Measurements from ENCODE around the gene DES. TPM values are rescaled to one million over a fixed set of nuclear protein-coding genes. Genes with fewer than 3 reads are reported as not detected.

Gene DES
- total RNA-seq, 1 donor from 2014 or later, result not detected

GRCh38 chr2:219420687-219421086 is 2.5 kb downstream of the DES start:
- peaks cover 3% of the 10 kb centered on the region for H3K27me3 Mint-ChIP-seq (ENCODE audit: unreplicated experiment)
- no peak overlapping the region for H3K4me3 Mint-ChIP-seq (ENCODE audit: unreplicated experiment)
- H3K27ac Mint-ChIP-seq (ENCODE audit: unreplicated experiment), result no peak overlapping the region
- DNase-seq (ENCODE audit: extremely low spot score, unreplicated experiment), result no peak
- no peaks in the 10 kb centered on the region for H3K9me3 Mint-ChIP-seq (ENCODE audit: unreplicated experiment)
- TF ChIP-seq CTCF (IDR thresholded peaks at IDR 0.05), result no peak
- H3K36me3 Mint-ChIP-seq (ENCODE audit: unreplicated experiment), result no peaks in the 10 kb centered on the region
- H3K4me1 Mint-ChIP-seq (ENCODE audit: unreplicated experiment), result peaks cover 5% of the 10 kb centered on the region

DNA sequence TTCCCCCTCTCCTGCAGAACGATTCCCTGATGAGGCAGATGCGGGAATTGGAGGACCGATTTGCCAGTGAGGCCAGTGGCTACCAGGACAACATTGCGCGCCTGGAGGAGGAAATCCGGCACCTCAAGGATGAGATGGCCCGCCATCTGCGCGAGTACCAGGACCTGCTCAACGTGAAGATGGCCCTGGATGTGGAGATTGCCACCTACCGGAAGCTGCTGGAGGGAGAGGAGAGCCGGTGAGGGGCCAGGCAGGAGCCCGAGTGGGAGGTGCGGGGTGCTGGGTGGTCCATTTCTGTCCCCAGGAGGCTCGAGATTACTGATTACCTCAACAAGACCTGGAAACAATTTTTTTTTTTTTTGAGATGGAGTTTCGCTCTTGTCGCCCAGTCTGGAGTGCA is 3.1 kb downstream of the DES start:
- no peak overlapping the region for H3K27ac Mint-ChIP-seq (ENCODE audit: unreplicated experiment)
- H3K4me3 Mint-ChIP-seq (ENCODE audit: unreplicated experiment), result no peak overlapping the region
- peaks cover 5% of the 10 kb centered on the region for H3K27me3 Mint-ChIP-seq (ENCODE audit: unreplicated experiment)

DNA sequence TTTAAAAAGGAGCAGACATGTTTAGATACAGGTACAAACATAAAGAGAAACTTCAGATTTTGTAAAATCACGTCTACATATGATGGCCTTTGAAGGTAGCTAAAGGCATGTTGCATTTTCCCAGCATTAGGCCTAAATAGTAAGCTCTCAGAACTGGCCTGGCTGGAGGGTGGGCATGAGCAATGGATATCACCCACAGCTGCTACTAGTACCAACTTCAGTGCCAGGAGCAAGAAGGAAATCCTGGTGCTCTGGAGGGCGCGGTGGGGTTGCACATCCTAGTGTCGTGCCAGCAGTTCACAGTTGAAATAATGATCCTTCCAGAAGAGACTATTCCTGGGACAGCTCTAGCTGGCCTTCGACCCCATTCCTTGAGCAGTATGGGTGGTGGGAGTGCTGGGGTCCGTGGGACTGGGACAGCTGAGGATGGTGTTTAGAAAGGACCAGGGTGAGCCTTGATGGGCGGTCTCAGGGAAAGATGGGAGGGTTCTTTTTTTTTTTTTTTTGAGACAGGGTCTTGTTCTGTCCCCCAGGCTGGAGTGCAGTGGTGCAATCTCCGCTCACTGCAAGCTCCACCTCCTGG is 4.9 kb downstream of the DES start:
- no peaks in the 10 kb centered on the region for H3K36me3 Mint-ChIP-seq (ENCODE audit: unreplicated experiment)
- DNase-seq (ENCODE audit: extremely low spot score, unreplicated experiment), result no peak
- peaks cover 5% of the 10 kb centered on the region for H3K27me3 Mint-ChIP-seq (ENCODE audit: unreplicated experiment)
- no peak overlapping the region for H3K27ac Mint-ChIP-seq (ENCODE audit: unreplicated experiment)
- no peak overlapping the region for H3K4me3 Mint-ChIP-seq (ENCODE audit: unreplicated experiment)
- no peaks in the 10 kb centered on the region for H3K9me3 Mint-ChIP-seq (ENCODE audit: unreplicated experiment)
- no peak for TF ChIP-seq CTCF (IDR thresholded peaks at IDR 0.05)
- H3K4me1 Mint-ChIP-seq (ENCODE audit: unreplicated experiment), result peaks cover 3% of the 10 kb centered on the region

More for the DNA sequence above, 3.1 kb downstream of the DES start:
- no peak for TF ChIP-seq CTCF (IDR thresholded peaks at IDR 0.05)
- no peak for DNase-seq (ENCODE audit: extremely low spot score, unreplicated experiment)
- H3K4me1 Mint-ChIP-seq (ENCODE audit: unreplicated experiment), result peaks cover 5% of the 10 kb centered on the region
- H3K9me3 Mint-ChIP-seq (ENCODE audit: unreplicated experiment), result no peaks in the 10 kb centered on the region
- no peaks in the 10 kb centered on the region for H3K36me3 Mint-ChIP-seq (ENCODE audit: unreplicated experiment)

GRCh38 chr2:219423652-219424377 is 5.6 kb downstream of the DES start:
- no peak overlapping the region for H3K27ac Mint-ChIP-seq (ENCODE audit: unreplicated experiment)
- no peak for DNase-seq (ENCODE audit: extremely low spot score, unreplicated experiment)
- no peak for TF ChIP-seq CTCF (IDR thresholded peaks at IDR 0.05)
- H3K27me3 Mint-ChIP-seq (ENCODE audit: unreplicated experiment), result peaks cover 5% of the 10 kb centered on the region
- H3K4me3 Mint-ChIP-seq (ENCODE audit: unreplicated experiment), result no peak overlapping the region
- H3K36me3 Mint-ChIP-seq (ENCODE audit: unreplicated experiment), result no peaks in the 10 kb centered on the region
- no peaks in the 10 kb centered on the region for H3K9me3 Mint-ChIP-seq (ENCODE audit: unreplicated experiment)
- H3K4me1 Mint-ChIP-seq (ENCODE audit: unreplicated experiment), result peaks cover 3% of the 10 kb centered on the region

DNA sequence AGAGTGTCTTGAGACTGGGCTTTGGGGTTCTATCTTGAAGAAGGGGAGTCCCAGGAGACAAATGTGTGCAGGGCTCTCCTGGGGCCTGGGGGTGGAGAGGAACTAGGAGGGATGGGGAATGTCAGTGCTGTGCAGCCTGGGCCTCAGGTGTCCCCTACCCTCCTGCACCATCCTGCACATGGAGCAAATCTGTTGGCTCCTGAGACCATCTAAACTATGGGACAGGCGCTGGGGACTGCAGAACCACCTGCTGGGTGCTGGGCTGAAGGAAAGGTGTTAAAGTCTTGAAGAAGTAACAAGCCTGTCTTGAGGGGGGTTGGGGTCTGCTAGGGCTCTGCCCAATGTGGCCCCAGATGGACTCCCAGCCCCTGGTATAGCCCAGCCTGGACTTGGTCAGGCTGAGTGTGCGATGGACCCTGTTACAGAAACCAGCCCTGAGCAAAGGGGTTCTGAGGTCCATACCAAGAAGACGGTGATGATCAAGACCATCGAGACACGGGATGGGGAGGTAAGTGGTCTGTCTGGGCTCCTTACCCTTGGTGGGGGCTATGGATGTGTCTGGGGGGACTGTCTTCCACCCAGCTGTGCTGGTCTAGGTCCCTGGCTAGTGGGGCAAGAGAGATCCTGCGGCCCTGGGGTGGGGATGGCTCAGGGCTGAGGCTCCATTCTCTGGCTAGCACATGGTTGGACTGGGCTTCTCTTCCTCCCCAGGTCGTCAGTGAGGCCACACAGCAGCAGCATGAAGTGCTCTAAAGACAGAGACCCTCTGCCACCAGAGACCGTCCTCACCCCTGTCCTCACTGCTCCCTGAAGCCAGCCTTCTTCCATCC is 7.3 kb downstream of the DES start:
- Mint-ChIP-seq H3K27me3 (ENCODE audit: unreplicated experiment) (peaks cover 5% of the 10 kb centered on the region), H3K9me3 (ENCODE audit: unreplicated experiment) (no peaks in the 10 kb centered on the region), H3K4me1 (ENCODE audit: unreplicated experiment) (no peaks in the 10 kb centered on the region), H3K4me3 (ENCODE audit: unreplicated experiment) (no peak overlapping the region), H3K36me3 (ENCODE audit: unreplicated experiment) (no peaks in the 10 kb centered on the region), H3K27ac (ENCODE audit: unreplicated experiment) (no peak overlapping the region)
- TF ChIP-seq CTCF (IDR thresholded peaks at IDR 0.05), result no peak
- DNase-seq (ENCODE audit: extremely low spot score, unreplicated experiment), result no peak

All from osteocyte (in vitro differentiated cells).